IMR-90 (cell line): ENCODE measurements around the gene MAP2. TPM values are rescaled to one million over a fixed set of nuclear protein-coding genes. Genes with fewer than 3 reads are reported as not detected.

Experiments
- ATAC-seq: fragments of 200-7000 bp; cut with Tn5 transposase; 2 replicates; pipeline ENCODE4 v1.9.1; 2020; ENCODE audit warnings: low read depth, mild to moderate bottlenecking, moderate library complexity
- BruUV-seq: library from RNA; stranded (reverse); fragments of 400-500 nt; replicated peaks from 2 replicates; lab custom pipeline; 2021; lab: Mats Ljungman, UMichigan
- CTCF ChIA-PET: fragments of 300-600 bp; formaldehyde crosslinking; extraction: SDS; loops from one replicate; lab custom pipeline; 2021; ENCODE audit warnings: antibody characterized with exemption; lab: Yijun Ruan, JAX
- POLR2A ChIA-PET: fragments of 300-600 bp; sonication (Branson Sonifier 250); formaldehyde crosslinking; loops from one replicate; lab custom pipeline; 2022; ENCODE audit warnings: antibody characterized with exemption; ENCODE audit not compliant: unreplicated experiment; lab: Charles Lee
- DNase-seq: peaks from one replicate; pipeline ENCODE4 v3.0.0; 2013
- H2AFZ ChIP-seq: replicated peaks from 2 replicates; pipeline ENCODE3; 2013; ENCODE audit warnings: low read length, mild to moderate bottlenecking; ENCODE audit not compliant: poor library complexity
- H2AK5ac ChIP-seq: 2 replicates; pipeline ENCODE4 v1.6.1; 2013; ENCODE audit warnings: low read depth, low read length, inconsistent platforms
- H2AK9ac ChIP-seq: replicated peaks from 2 replicates; pipeline ENCODE3; 2013; ENCODE audit warnings: mild to moderate bottlenecking, low read depth, low read length, moderate library complexity; ENCODE audit not compliant: poor library complexity
- H2BK120ac ChIP-seq: 2 replicates; pipeline ENCODE4 v1.6.1; 2013; ENCODE audit warnings: low read depth, low read length, inconsistent platforms
- H2BK15ac ChIP-seq: 3 replicates; pipeline ENCODE4 v1.6.1; 2013; ENCODE audit warnings: low read depth, low read length, inconsistent platforms
- H2BK20ac ChIP-seq: 2 replicates; pipeline ENCODE4 v1.6.1; 2013; ENCODE audit warnings: low read depth, mild to moderate bottlenecking, inconsistent platforms, low read length, moderate library complexity
- H2BK5ac ChIP-seq: 2 replicates; pipeline ENCODE4 v1.6.1; 2013; ENCODE audit warnings: mild to moderate bottlenecking, low read depth, low read length, inconsistent platforms; ENCODE audit not compliant: poor library complexity, severe bottlenecking
- H3K14ac ChIP-seq: replicated peaks from 2 replicates; pipeline ENCODE4 v1.6.1; 2013; ENCODE audit warnings: low read depth, low read length, inconsistent platforms
- H3K18ac ChIP-seq: 2 replicates; pipeline ENCODE4 v1.6.1; 2013; ENCODE audit warnings: low read depth, low read length, control low read depth
- H3K23ac ChIP-seq: 2 replicates; pipeline ENCODE4 v1.6.1; 2013; ENCODE audit warnings: low read depth, low read length, inconsistent platforms
- H3K27ac ChIP-seq: 2 replicates; pipeline ENCODE4 v1.5.1; 2013; ENCODE audit warnings: mild to moderate bottlenecking, control low read depth, low read length; ENCODE audit not compliant: insufficient read depth
- H3K27me3 ChIP-seq: 2 replicates; pipeline ENCODE4 v1.6.1; 2013; ENCODE audit warnings: low read length; ENCODE audit not compliant: control insufficient read depth, insufficient read depth
- H3K36me3 ChIP-seq: 2 replicates; pipeline ENCODE4 v1.6.1; 2013; ENCODE audit warnings: low read length, mixed read lengths; ENCODE audit not compliant: control insufficient read depth, insufficient read depth
- H3K4ac ChIP-seq: 2 replicates; pipeline ENCODE4 v1.6.1; 2013; ENCODE audit warnings: low read depth, low read length, inconsistent platforms
- H3K4me1 ChIP-seq: 2 replicates; pipeline ENCODE4 v1.6.1; 2013; ENCODE audit warnings: low read length, mixed read lengths; ENCODE audit not compliant: control insufficient read depth, insufficient read depth
- H3K4me2 ChIP-seq: 2 replicates; pipeline ENCODE4 v1.6.1; 2013; ENCODE audit warnings: low read depth, mild to moderate bottlenecking, control low read depth, low read length, moderate library complexity
- H3K4me3 ChIP-seq: 2 replicates; pipeline ENCODE4 v1.5.1; 2013; ENCODE audit warnings: low read depth, mild to moderate bottlenecking, control low read depth, low read length, moderate library complexity; ENCODE audit not compliant: insufficient read depth
- H3K56ac ChIP-seq: 2 replicates; pipeline ENCODE4 v1.6.1; 2013; ENCODE audit warnings: low read length, inconsistent platforms; ENCODE audit not compliant: insufficient read depth; ENCODE audit errors: extremely low read depth
- H3K79me1 ChIP-seq, 2 experiments: 2 replicates each; pipeline ENCODE4 v1.6.1; 2013; ENCODE audit warnings: low read length in 2 of 2, inconsistent platforms in 1 of 2, low read depth in 1 of 2
- H3K9ac ChIP-seq: 2 replicates; pipeline ENCODE4 v1.6.1; 2013; ENCODE audit warnings: low read depth, low read length, control low read depth
- H3K9me1 ChIP-seq: 2 replicates; pipeline ENCODE4 v1.6.1; 2013; ENCODE audit warnings: low read length, inconsistent platforms; ENCODE audit not compliant: insufficient read depth
- H3K9me3 ChIP-seq: 2 replicates; pipeline ENCODE4 v1.6.1; 2013; ENCODE audit warnings: low read length; ENCODE audit not compliant: control insufficient read depth, insufficient read depth
- H4K20me1 ChIP-seq: 2 replicates; pipeline ENCODE4 v1.6.1; 2013; ENCODE audit warnings: low read length, inconsistent platforms; ENCODE audit not compliant: insufficient read depth
- H4K5ac ChIP-seq: 2 replicates; pipeline ENCODE4 v1.6.1; 2013; ENCODE audit warnings: mild to moderate bottlenecking, low read depth, low read length, control low read depth
- H4K8ac ChIP-seq, 2 experiments: 2 replicates each; pipeline ENCODE4 v1.6.1; 2013; ENCODE audit warnings: low read depth in 2 of 2, low read length in 2 of 2, control low read depth in 1 of 2, inconsistent platforms in 1 of 2
- H4K91ac ChIP-seq: 2 replicates; pipeline ENCODE4 v1.6.1; 2013; ENCODE audit warnings: low read depth, low read length, inconsistent platforms; ENCODE audit not compliant: insufficient read depth
- RCOR1 ChIP-seq: IDR thresholded peaks from 2 replicates; pipeline ENCODE4 v1.6.1; 2012; ENCODE audit warnings: mild to moderate bottlenecking, low read length, improper control_type of control experiment; ENCODE audit not compliant: insufficient replicate concordance
- WGBS, 2 experiments: methylation state at CpG; one replicate each; pipeline versions ENCODE4 v1.1.5 to v1.1.7; 2013; ENCODE audit warnings: missing lambda C conversion rate in 2 of 2; ENCODE audit not compliant: insufficient read length in 1 of 2; ENCODE audit errors: extremely low coverage in 2 of 2; 5-methylcytosine and 5-hydroxymethylcytosine counted together
- dilution Hi-C: fragments of 300-500 bp; cut with HindIII; formaldehyde crosslinking; loops from one replicate; pipeline ENCODE4 v1.14.3; 2018; ENCODE audit warnings: low sequenced_read_pairs; ENCODE audit not compliant: unreplicated experiment
- in situ Hi-C: fragments of 300-500 bp; cut with MboI; formaldehyde crosslinking; loops from 3 replicates; pipeline ENCODE4 v1.14.3; 2019; ENCODE audit warnings: low sequenced_read_pairs, inconsistent platforms, mixed read lengths
- intact Hi-C: fragments of 100-400 bp; cut with micrococcal nuclease; formaldehyde crosslinking; loops from 2 replicates; pipeline ENCODE4 v1.10.0; 2022
- polyA plus RNA-seq, 3 experiments: library from polyadenylated mRNA; depleted of rRNA; stranded (reverse); fragments of >200 nt; gene quantifications; 2 replicates each; pipeline ENCODE4 v1.2.3, GENCODE V29; 2012; ENCODE audit warnings: low replicate concordance in 1 of 3
- total RNA-seq: library from RNA; depleted of rRNA; stranded (reverse); fragments of >200 nt; gene quantifications from 2 replicates; pipeline ENCODE4 v1.2.3, GENCODE V29; 2012

Gene MAP2
- total and polyA plus RNA-seq, 2 of the 4 experiments (the other 2 are of a cell fraction): 0.29 to 0.36 TPM

- no peaks in the 10 kb centered on the region for H3K9me3 ChIP-seq
- no peak overlapping the region for H3K9ac ChIP-seq
- H3K56ac ChIP-seq: no peak overlapping the region
- H3K36me3 ChIP-seq: no peaks in the 10 kb centered on the region
- H2AK5ac ChIP-seq: no peak overlapping the region
- no CpG with 5 or more reads among the region's 1 CpG for WGBS, 2 experiments
- H4K5ac ChIP-seq: no peak overlapping the region
- H3K4me2 ChIP-seq: no peak overlapping the region
- no peak overlapping the region for H3K4ac ChIP-seq
- ATAC-seq: no peak
- DNase-seq: no peak
- in situ Hi-C loops (no loop called here), dilution Hi-C loops (no loop called here), intact Hi-C loops (no loop called here)
- H3K4me1 ChIP-seq: no peaks in the 10 kb centered on the region
- ChIA-PET POLR2A (no interaction called here), CTCF (interaction anchor here (0.6 kb wide), 1 partner anchor 39 kb away, joined by 3 read pairs; no protein-coding TSS in a partner anchor)
- H2AFZ ChIP-seq: no peak overlapping the region
- H3K18ac ChIP-seq: no peak overlapping the region
- H2BK20ac ChIP-seq: no peak overlapping the region
- no peak overlapping the region for H2BK5ac ChIP-seq
- no peak overlapping the region for H3K4me3 ChIP-seq
- H4K91ac ChIP-seq: no peak overlapping the region
- H3K14ac ChIP-seq: no peak overlapping the region
- no peak overlapping the region for H3K27ac ChIP-seq
- H3K23ac ChIP-seq: no peak overlapping the region
- no TSS peak for BruUV-seq
- no peak for TF ChIP-seq RCOR1
- no peak overlapping the region for H2AK9ac ChIP-seq
- H2BK120ac ChIP-seq: no peak overlapping the region
- H4K8ac ChIP-seq: no peak overlapping the region
- H3K9me1 ChIP-seq: no peaks in the 10 kb centered on the region
- H3K27me3 ChIP-seq: no peaks in the 10 kb centered on the region
- no peaks in the 10 kb centered on the region for H4K20me1 ChIP-seq
- H2BK15ac ChIP-seq: no peak overlapping the region
- H3K79me1 ChIP-seq: no peaks in the 10 kb centered on the region
Observed at GRCh38 chr2:209601497-209601896, 177.7 kb downstream of the MAP2 start.
